Stimulated activated CD4-positive, alpha-beta T cell treated with anti-CD3 and anti-CD28 coated beads, Interleukin-12 subunit alpha, Interleukin-12 subunit beta, amount 100 ng/mL, for 4 hours (primary cell): Measurements from ENCODE around the gene FREM1.

Experiments used
- DNase-seq: peaks from one replicate; pipeline ENCODE4 v3.0.0-alpha.2; 2020

The FREM1 gene

DNA sequence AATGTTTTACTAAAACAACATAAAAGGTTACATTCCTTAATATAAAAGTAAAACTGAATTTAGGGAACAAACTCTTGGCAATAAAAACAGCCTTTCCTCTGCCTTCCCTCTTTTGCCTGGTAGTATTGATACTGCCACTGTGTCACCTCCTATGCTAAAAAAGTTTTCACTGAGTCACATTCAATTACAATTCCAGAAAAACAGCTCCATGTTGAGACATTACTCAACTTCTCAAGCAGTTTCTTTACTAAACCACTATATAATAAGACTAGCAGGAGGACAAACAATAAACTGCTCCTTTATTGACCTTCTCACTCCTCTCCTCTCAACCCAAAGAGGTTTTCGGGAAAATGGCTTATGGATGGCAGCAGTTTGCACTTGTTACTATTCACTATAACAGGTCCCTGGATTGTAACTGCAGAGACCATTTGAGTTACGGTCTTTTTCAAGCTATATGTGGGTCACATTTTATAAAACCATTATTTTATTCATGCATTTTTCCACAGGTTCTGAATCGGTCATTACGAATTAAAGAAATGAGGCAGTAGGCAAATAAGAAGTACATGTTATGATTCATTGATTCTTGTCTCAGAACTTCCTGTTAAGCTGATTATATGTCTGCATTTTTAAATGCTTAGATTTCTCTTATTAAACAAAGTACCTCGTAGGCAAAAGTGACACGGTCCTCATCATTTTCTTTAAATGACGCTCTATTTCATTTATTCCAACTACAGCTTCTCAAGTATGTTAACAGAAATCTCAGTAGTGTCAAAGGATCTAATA lies 219.1 kb downstream of the FREM1 start:
- no peak for DNase-seq

- DNase-seq, result no peak
Measured at GRCh38 chr9:14687042-14687719, 223.0 kb downstream of the FREM1 start.

- DNase-seq, result no peak
Measured at GRCh38 chr9:14686168-14686567, 224.1 kb downstream of the FREM1 start.
